Right lobe of liver (tissue), 6 donors: ENCODE measurements around the gene PADI2. TPM values are rescaled to one million over a fixed set of nuclear protein-coding genes. Genes with fewer than 3 reads are reported as not detected.

Experiments
- ATAC-seq, 4 donors: fragments of 200-7000 bp; cut with Tn5 transposase; one replicate each; pipeline ENCODE4 v1.9.1; 2020; ENCODE audit warnings: mild to moderate bottlenecking in 4 of 4, moderate library complexity in 4 of 4
- DNase-seq, 3 donors: peaks; one replicate each; pipeline ENCODE4 v3.0.0-alpha.2; 2020
- H3K27ac ChIP-seq, 3 donors: fragments of 200-600 bp; one replicate each; pipeline ENCODE4 v1.8.0; 2022
- H3K27me3 ChIP-seq, 2 donors: fragments of 200-600 bp; one replicate each; pipeline ENCODE4 v1.8.0; 2022
- H3K36me3 ChIP-seq, 4 donors: fragments of 200-600 bp; sonication (generic) in 1 of 4; one replicate each; pipeline versions ENCODE4 v1.5.1 to v1.8.0; 2017 to 2022; ENCODE audit warnings: control low read depth in 1 of 4
- H3K4me1 ChIP-seq, 4 donors: fragments of 200-600 bp; sonication (generic) in 1 of 4; one replicate each; pipeline versions ENCODE4 v1.5.1 to v1.8.0; 2017 to 2022; ENCODE audit warnings: control low read depth in 1 of 4
- H3K4me3 ChIP-seq, 3 donors: fragments of 200-600 bp; one replicate each; pipeline ENCODE4 v1.8.0; 2022
- H3K9me3 ChIP-seq, 4 donors: fragments of 200-600 bp; sonication (generic) in 1 of 4; one replicate each; pipeline versions ENCODE4 v1.5.1 to v1.8.0; 2017 to 2022; ENCODE audit warnings: control low read depth in 1 of 4
- CTCF ChIP-seq, 4 donors: fragments of 200-600 bp in 3 of 4; fragments of 450-650 bp in 1 of 4; IDR thresholded peaks; one replicate each; pipeline versions ENCODE4 v1.5.1 to v1.8.0; 2016 to 2022; ENCODE audit warnings: antibody characterized with exemption in 4 of 4, mild to moderate bottlenecking in 2 of 4
- POLR2A ChIP-seq: fragments of 450-650 bp; IDR thresholded peaks from one replicate; pipeline ENCODE4 v1.6.1; 2017; ENCODE audit warnings: antibody characterized with exemption, mild to moderate bottlenecking
- WGBS: methylation state at CpG from one replicate; pipeline ENCODE4 v1.1.6; 2018; ENCODE audit warnings: low coverage, low lambda C conversion rate; ENCODE audit not compliant: insufficient coverage; ENCODE audit errors: missing lambda C conversion rate; 5-methylcytosine and 5-hydroxymethylcytosine counted together
- intact Hi-C, 2 donors: fragments of 100-400 bp; cut with DNase I; formaldehyde crosslinking; loops; one replicate each; pipeline versions ENCODE4 v1.11.2 to v1.14.1; 2022
- total RNA-seq, 6 experiments: library from RNA; depleted of rRNA in 2 of 6; stranded (reverse); fragments of >200 nt in 2 of 6; fragmentation: NEBNext Ultra II Directional in 3 of 6; extraction: Animal tissue kit (Norgen Biotek cat#: 25700) in 3 of 6; gene quantifications; one replicate each; pipeline versions ENCODE4 v1.1.0 to v1.2.4, GENCODE V29; 2016 to 2023
- donor health status: DM: no; HTN: yes; CAD: no.
- donor health status: DM: no; HTN: no; CAD: no.
- donor health status: DM: no; HTN: no; CAD: no.
- donor health status: DM: no; HTN: yes; CAD: no.
- donor health status: DM: no; HTN: yes; CAD: no.

PADI2 gene
- total RNA-seq, 6 experiments from 2014 or later, result 0.20 to 1.4 (median 0.78) TPM

GRCh38 chr1:17123196-17124045 lies 4.2 kb upstream of the PADI2 start:
- WGBS, result 73% methylated on average over 10 of the region's 14 CpGs
- intact Hi-C loops, result loop anchor here in 1 of 2 donors (5.0 kb wide), 1 partner anchor 119 kb away; no protein-coding TSS in a partner anchor
- H3K36me3 ChIP-seq, result no peaks in the 10 kb centered on the region
- H3K27ac ChIP-seq, result no peak overlapping the region
- TF ChIP-seq CTCF (IDR thresholded peaks at IDR 0.05) (no peak), POLR2A (no peak)
- H3K4me1 ChIP-seq, result peaks cover 0 to 3% (median 0%) of the 10 kb centered on the region in 4 donors
- H3K4me3 ChIP-seq, result no peak overlapping the region
- DNase-seq (no peak), ATAC-seq (no peak)
- H3K9me3 ChIP-seq, result no peaks in the 10 kb centered on the region
- H3K27me3 ChIP-seq, result peaks cover 0 to 4% of the 10 kb centered on the region in 2 donors

DNA sequence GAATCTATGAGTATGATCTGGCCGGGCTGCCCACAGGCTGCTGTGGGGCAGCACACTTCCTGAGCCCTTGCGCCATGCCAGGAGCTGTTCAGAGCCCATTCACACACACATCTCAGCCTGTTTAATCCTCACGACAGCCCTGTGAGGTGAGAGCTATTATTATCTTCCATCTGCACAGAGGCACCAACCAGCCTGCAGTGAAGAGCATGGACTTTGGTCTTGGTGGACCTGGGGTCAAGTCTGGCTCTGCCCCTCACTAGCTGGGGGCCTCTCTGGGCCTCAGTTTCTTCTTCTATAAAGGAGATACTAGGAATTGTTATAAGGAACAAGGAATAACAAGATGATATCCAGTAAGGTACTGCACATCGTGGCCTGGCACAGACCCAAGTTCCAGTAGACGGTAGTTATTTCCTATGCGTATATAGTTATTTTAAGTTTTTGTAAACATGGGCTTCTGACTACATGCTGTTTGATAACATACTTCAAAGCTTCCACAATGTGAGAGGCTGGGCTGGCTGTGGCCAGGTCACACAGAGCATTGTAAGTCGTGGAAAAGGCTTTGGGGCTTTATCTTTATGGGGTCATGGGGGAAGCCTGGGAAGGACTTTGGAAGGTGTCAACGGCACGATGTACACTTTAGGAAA lies 3.4 kb upstream of the PADI2 start:
- DNase-seq (no peak), ATAC-seq (no peak)
- intact Hi-C loops, result loop anchor here in 1 of 2 donors (5.0 kb wide), 1 partner anchor 120 kb away; no protein-coding TSS in a partner anchor
- H3K36me3 ChIP-seq, result no peaks in the 10 kb centered on the region
- H3K27ac ChIP-seq, result no peak overlapping the region
- WGBS, result 32% methylated on average over 7 of the region's 9 CpGs
- peaks cover 0 to 3% (median 0%) of the 10 kb centered on the region in 4 donors for H3K4me1 ChIP-seq
- H3K9me3 ChIP-seq, result no peaks in the 10 kb centered on the region
- peaks cover 0 to 9% of the 10 kb centered on the region in 2 donors for H3K27me3 ChIP-seq
- H3K4me3 ChIP-seq, result no peak overlapping the region
- no peak for TF ChIP-seq POLR2A
- TF ChIP-seq CTCF (IDR thresholded peaks at IDR 0.05), result no peak

DNA sequence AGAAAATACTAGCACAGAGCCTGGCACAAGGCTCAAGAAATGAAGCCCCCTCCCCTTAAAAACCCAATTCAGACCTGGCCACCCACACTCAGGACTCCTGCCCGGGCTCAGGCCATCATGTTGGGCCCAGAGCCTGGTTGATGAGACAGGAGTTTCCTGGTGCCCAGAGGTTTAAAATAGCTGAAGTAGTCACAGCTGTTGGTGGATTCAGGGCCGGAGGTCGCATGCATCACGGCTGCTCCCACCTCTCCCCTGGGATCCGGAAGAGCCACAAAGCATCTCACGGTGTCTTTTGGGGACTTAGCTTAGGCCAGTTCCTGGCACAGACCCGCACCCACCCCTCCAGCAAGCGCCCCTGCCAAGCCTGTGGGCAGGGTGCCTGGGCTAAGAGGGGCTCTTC lies 2.6 kb upstream of the PADI2 start:
- H3K4me1 ChIP-seq, result peaks cover 0 to 3% (median 0%) of the 10 kb centered on the region in 4 donors
- TF ChIP-seq CTCF (IDR thresholded peaks at IDR 0.05) (no peak), POLR2A (no peak)
- intact Hi-C loops, result loop anchor here in 1 of 2 donors (5.0 kb wide), 1 partner anchor 120 kb away; no protein-coding TSS in a partner anchor
- no peak overlapping the region for H3K4me3 ChIP-seq
- no peak for ATAC-seq
- H3K27me3 ChIP-seq, result peaks cover 0 to 9% of the 10 kb centered on the region in 2 donors
- no peak for DNase-seq
- WGBS, result 75% methylated on average over 1 of the region's 8 CpGs
- H3K36me3 ChIP-seq, result no peaks in the 10 kb centered on the region
- H3K9me3 ChIP-seq, result no peaks in the 10 kb centered on the region
- H3K27ac ChIP-seq, result no peak overlapping the region

DNA sequence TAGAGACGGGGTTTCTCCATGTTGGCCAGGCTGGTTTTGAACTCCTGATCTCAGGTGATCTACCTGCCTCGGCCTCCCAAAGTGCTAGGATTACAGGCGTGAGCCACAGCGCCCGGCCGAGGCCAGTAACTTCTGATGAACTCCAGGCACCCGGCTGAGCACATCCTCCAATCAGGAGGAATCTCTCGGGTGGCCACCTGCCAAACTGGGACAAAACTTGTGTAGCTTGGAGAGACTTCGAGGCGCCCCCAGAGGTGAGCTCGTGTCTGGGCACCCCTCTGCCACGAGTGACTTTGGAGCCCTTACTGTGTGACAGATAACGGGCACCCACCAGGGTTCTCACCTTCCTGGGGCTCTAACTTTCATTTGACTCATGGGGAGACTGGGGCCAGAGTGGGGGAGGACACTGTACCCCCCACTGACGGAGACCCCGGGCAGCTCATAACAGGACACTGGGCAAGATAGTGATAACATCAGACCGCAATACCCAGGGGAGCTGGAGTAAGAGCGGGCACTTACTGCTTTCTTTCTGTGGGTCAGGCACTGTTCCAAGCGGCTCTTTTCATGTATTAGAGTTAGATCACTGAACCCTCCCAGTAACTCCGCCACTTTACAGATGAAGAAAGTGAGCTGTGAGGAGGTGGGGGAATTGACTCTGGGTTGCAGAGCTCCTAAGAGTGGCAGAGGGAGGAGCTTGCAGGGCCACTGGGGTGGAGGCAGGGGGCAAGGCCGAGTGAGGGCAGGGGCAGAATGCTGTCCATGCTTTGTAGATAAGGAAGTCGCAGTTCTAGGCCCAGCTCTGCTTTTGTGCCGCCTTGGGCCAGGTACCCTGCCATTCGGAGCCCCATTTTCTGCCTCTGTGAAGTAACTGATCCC lies 1.9 kb upstream of the PADI2 start:
- Histone ChIP-seq H3K27me3 (peaks cover 0 to 9% of the 10 kb centered on the region in 2 donors), H3K4me3 (no peak overlapping the region), H3K9me3 (no peaks in the 10 kb centered on the region), H3K36me3 (no peaks in the 10 kb centered on the region), H3K27ac (no peak overlapping the region), H3K4me1 (peaks cover 0 to 3% (median 0%) of the 10 kb centered on the region in 4 donors)
- TF ChIP-seq POLR2A (no peak), CTCF (IDR thresholded peaks at IDR 0.05) (no peak)
- peak in 1 of 4 donors; percentile 23 for ATAC-seq
- DNase-seq, result no peak
- WGBS, result 58% methylated on average over 12 of the region's 23 CpGs
- intact Hi-C loops, result loop anchor here in 1 of 2 donors (5.0 kb wide), 1 partner anchor 121 kb away; no protein-coding TSS in a partner anchor
